ENCODE measurements around the gene PPP1R9B. TPM values are rescaled to one million over a fixed set of nuclear protein-coding genes. Genes with fewer than 3 reads are reported as not detected.

PPP1R9B gene
- total RNA-seq, 1 donor from 2014 or later: 63.5 TPM

DNA sequence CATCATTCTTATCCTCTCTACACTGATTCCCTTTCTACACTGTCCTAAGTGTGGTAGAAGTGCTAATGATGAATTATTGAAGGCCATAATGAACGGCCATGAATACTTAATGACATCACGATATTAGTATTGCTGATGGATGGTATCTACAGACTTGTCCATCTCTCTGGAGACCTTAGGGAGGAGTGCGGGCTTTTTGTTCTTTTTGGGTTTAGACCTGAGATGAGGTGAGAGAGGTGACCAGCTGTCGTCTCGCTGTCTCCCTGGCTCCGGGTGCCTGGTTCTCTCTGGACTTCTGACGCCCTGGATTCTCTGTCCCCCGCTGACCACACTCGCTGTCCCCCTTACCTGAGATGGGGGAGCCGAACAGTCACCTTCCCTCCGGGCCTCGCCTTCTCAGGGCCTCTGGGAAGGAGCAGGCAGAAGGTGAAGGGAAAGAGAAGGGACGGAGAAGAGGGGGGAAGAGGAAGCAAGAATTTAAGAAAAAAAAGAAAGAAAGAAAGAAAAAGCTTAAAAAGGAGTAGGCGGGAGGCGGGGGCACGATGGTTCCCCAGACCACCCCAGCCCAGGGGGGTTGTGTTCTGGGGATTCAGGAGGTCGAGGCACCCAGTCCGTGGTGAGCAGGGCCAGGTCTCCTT lies 32.4 kb upstream of the PPP1R9B start:
- Histone ChIP-seq H3K4me1 (peaks cover 12 to 29% of the 10 kb centered on the region in 2 donors), H3K27ac (peak overlapping the region; percentile 97 to 99), H3K36me3 (peaks cover 21 to 23% of the 10 kb centered on the region in 2 donors), H3K4me3 (no peak overlapping the region), H3K9me3 (no peaks in the 10 kb centered on the region), H3K27me3 (no peaks in the 10 kb centered on the region)
- TF ChIP-seq, protein P1, sequence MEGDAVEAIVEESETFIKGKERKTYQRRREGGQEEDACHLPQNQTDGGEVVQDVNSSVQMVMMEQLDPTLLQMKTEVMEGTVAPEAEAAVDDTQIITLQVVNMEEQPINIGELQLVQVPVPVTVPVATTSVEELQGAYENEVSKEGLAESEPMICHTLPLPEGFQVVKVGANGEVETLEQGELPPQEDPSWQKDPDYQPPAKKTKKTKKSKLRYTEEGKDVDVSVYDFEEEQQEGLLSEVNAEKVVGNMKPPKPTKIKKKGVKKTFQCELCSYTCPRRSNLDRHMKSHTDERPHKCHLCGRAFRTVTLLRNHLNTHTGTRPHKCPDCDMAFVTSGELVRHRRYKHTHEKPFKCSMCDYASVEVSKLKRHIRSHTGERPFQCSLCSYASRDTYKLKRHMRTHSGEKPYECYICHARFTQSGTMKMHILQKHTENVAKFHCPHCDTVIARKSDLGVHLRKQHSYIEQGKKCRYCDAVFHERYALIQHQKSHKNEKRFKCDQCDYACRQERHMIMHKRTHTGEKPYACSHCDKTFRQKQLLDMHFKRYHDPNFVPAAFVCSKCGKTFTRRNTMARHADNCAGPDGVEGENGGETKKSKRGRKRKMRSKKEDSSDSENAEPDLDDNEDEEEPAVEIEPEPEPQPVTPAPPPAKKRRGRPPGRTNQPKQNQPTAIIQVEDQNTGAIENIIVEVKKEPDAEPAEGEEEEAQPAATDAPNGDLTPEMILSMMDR (IDR thresholded peaks at IDR 0.05): no peak
- DNase-seq (ENCODE audit: low spot score in 2 of 2): no peak
- intact Hi-C loops (cut with DNase I): no loop called here

DNA sequence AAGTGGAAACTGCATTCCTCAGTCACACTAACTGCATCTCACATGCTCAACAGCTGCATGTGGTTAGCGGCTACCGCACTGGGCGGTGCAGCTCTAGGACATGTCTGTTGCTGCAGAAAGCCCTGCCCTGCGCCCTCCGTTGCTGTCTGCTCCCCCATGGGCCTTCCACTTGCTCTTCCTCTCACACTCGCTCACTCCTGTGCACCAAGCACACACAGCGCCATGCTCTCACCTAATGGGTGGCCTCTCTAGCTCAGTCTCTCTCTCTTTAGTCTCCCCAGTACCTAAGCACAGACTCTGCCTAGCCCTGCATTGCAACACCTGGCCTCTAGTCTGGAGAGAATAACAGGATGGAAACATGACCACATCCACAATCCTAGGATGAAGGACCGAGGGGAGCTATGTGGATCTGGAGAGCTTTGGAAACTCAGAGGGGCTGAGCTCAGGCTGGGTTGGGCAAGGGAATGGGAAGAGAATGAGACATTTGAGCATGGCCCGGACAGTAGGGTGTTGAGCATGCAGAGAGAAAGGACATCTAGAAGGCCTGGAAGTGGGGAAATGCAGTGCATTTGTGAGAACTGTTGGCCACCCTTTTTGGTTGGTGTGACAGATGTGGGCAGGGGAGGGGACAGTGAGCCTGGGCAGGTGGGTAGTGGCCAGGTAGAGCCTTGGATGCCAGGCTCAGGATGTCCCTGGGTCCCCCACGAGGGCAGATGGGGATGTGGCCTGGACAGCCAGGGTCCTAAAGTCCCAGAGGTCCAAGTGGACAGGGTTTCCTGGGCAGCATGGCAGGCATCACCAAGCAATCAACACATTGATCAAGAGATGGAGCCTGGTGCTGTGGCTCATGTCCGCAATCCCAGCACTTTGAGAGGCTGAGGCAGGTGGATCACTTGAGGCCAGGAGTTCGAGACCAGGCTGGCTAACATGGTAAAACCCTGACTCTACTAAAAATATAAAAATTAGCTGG lies 31.4 kb upstream of the PPP1R9B start:
- Histone ChIP-seq H3K4me3 (no peak overlapping the region), H3K27me3 (no peaks in the 10 kb centered on the region), H3K9me3 (no peaks in the 10 kb centered on the region), H3K36me3 (peaks cover 16 to 17% of the 10 kb centered on the region in 2 donors), H3K4me1 (peaks cover 22 to 40% of the 10 kb centered on the region in 2 donors), H3K27ac (peak overlapping the region; percentile 97 to 99)
- intact Hi-C loops (cut with DNase I): loop anchor here (2.0 kb wide), 1 partner anchor 13 kb away; no protein-coding TSS in a partner anchor
- DNase-seq (ENCODE audit: low spot score in 2 of 2): no peak
- TF ChIP-seq, protein P1 (IDR thresholded peaks at IDR 0.05): no peak

DNA sequence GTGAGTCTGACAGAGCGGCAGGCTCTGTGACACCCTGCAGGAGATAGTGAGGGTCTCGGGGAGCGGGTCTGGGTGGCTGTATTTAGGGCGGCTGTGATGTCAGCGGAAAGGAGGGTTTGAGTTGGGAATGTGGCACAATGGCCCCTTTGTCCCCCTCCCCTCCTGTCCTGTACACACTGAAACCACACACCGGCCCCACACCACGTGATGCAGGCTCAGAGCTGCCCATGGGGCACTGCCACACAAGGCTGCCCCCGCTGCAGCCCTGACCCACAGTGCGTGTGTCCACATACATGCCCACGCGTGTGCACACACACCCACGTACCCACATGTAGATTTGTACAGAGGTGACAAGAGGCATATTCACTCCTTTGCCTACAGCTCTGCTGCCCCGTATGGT lies 30.7 kb upstream of the PPP1R9B start:
- intact Hi-C loops (cut with DNase I): loop anchor here (2.0 kb wide), 1 partner anchor 14 kb away; no protein-coding TSS in a partner anchor
- H3K27ac ChIP-seq: peak overlapping the region; percentile 97 to 99
- DNase-seq (ENCODE audit: low spot score in 2 of 2): no peak
- no peak overlapping the region for H3K4me3 ChIP-seq
- H3K27me3 ChIP-seq: no peaks in the 10 kb centered on the region
- peaks cover 9% of the 10 kb centered on the region in 2 donors for H3K36me3 ChIP-seq
- peaks cover 23 to 47% of the 10 kb centered on the region in 2 donors for H3K4me1 ChIP-seq
- TF ChIP-seq, protein P1 (IDR thresholded peaks at IDR 0.05): no peak
- H3K9me3 ChIP-seq: no peaks in the 10 kb centered on the region

DNA sequence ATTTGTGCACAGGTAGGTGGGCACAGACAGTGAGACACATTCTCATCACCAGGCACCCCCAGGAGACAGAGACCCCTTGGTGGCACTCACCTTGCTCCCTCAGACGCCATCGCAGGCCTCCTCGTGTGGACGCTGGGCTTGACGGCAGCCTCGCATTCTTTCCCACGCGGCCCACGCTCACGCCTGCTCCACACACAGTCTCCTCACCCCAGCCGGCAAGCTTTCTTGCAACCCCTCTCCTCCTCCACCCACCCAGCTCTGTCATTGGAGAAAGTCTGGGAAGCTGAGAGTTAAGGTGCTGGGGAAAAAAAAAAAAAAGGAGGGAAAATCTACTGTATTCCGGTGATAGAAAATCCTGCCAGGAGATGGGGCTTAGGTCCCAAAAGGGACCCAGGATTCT lies 30.1 kb upstream of the PPP1R9B start:
- no peaks in the 10 kb centered on the region for H3K9me3 ChIP-seq
- H3K4me1 ChIP-seq: peaks cover 28 to 49% of the 10 kb centered on the region in 2 donors
- no peak for DNase-seq (ENCODE audit: low spot score in 2 of 2)
- intact Hi-C loops (cut with DNase I): loop anchor here (2.0 kb wide), 1 partner anchor 14 kb away; no protein-coding TSS in a partner anchor
- peaks cover 3 to 4% of the 10 kb centered on the region in 2 donors for H3K36me3 ChIP-seq
- H3K27ac ChIP-seq: peak overlapping the region; percentile 97 to 99
- H3K27me3 ChIP-seq: no peaks in the 10 kb centered on the region
- TF ChIP-seq, protein P1 (IDR thresholded peaks at IDR 0.05): no peak
- H3K4me3 ChIP-seq: no peak overlapping the region

DNA sequence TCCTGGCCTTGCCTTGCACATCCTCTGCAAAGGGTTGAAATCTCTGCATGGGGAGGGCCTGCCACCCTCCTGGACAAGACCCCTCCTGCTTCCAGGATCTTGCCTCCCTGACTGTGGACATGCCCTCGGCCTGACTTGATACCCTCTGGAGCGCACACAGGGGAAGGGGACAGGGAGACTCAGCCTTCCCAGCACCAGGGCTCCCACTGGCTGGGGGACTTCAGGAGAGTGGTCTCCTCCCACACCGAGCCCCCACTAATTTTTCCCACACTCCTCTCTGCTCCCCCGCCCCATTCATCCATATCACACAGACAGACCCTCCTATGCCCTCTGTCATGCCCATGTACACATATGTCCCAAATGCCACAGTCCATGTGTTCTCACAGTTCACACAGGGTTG lies 29.6 kb upstream of the PPP1R9B start:
- Histone ChIP-seq H3K27me3 (no peaks in the 10 kb centered on the region), H3K9me3 (no peaks in the 10 kb centered on the region), H3K36me3 (no peaks in the 10 kb centered on the region), H3K4me3 (no peak overlapping the region), H3K4me1 (peaks cover 29 to 47% of the 10 kb centered on the region in 2 donors), H3K27ac (peak overlapping the region; percentile 97 to 99)
- DNase-seq (ENCODE audit: low spot score in 2 of 2): no peak
- intact Hi-C loops (cut with DNase I): loop anchor here (2.0 kb wide), 1 partner anchor 15 kb away; no protein-coding TSS in a partner anchor
- TF ChIP-seq, protein P1 (IDR thresholded peaks at IDR 0.05): no peak
